ENCODE results near the gene ATP1B2.

Gene ATP1B2

GRCh38 chr17:7668482-7668881 lies 17.8 kb downstream of the ATP1B2 start:
- H3K4me3 ChIP-seq (ENCODE audit: low read depth, low read length): no peak overlapping the region
- TF ChIP-seq, protein P1, sequence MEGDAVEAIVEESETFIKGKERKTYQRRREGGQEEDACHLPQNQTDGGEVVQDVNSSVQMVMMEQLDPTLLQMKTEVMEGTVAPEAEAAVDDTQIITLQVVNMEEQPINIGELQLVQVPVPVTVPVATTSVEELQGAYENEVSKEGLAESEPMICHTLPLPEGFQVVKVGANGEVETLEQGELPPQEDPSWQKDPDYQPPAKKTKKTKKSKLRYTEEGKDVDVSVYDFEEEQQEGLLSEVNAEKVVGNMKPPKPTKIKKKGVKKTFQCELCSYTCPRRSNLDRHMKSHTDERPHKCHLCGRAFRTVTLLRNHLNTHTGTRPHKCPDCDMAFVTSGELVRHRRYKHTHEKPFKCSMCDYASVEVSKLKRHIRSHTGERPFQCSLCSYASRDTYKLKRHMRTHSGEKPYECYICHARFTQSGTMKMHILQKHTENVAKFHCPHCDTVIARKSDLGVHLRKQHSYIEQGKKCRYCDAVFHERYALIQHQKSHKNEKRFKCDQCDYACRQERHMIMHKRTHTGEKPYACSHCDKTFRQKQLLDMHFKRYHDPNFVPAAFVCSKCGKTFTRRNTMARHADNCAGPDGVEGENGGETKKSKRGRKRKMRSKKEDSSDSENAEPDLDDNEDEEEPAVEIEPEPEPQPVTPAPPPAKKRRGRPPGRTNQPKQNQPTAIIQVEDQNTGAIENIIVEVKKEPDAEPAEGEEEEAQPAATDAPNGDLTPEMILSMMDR (IDR thresholded peaks at IDR 0.05; ENCODE audit: low read depth, low read length): no peak

GRCh38 chr17:7673239-7673638 lies 22.5 kb downstream of the ATP1B2 start:
- H3K4me3 ChIP-seq (ENCODE audit: low read depth, low read length): no peak overlapping the region
- TF ChIP-seq, protein P1 (IDR thresholded peaks at IDR 0.05; ENCODE audit: low read depth, low read length): peak; percentile 27; the same call in 1 of the 2 replicates

- TF ChIP-seq, protein P1 (IDR thresholded peaks at IDR 0.05; ENCODE audit: low read depth, low read length): no peak
- no peak overlapping the region for H3K4me3 ChIP-seq (ENCODE audit: low read depth, low read length)
Observed at GRCh38 chr17:7674934-7675333, 24.2 kb downstream of the ATP1B2 start.

DNA sequence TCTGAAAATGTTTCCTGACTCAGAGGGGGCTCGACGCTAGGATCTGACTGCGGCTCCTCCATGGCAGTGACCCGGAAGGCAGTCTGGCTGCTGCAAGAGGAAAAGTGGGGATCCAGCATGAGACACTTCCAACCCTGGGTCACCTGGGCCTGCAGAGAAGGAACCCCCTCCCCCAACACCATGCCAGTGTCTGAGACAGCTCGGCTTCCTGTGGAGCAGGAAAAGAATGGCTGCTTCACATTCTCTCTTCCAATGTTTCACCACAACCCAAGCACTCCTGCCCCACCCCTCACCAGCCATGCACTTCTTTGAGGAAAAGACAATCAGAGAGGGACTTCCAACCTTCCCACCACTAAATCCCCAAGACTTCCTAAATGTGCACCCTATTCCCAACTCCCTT lies 25.8 kb downstream of the ATP1B2 start:
- no peak overlapping the region for H3K4me3 ChIP-seq (ENCODE audit: low read depth, low read length)
- TF ChIP-seq, protein P1 (IDR thresholded peaks at IDR 0.05; ENCODE audit: low read depth, low read length): no peak

GRCh38 chr17:7677388-7678067 lies 26.8 kb downstream of the ATP1B2 start:
- no peak overlapping the region for H3K4me3 ChIP-seq (ENCODE audit: low read depth, low read length)
- TF ChIP-seq, protein P1 (IDR thresholded peaks at IDR 0.05; ENCODE audit: low read depth, low read length): no peak

DNA sequence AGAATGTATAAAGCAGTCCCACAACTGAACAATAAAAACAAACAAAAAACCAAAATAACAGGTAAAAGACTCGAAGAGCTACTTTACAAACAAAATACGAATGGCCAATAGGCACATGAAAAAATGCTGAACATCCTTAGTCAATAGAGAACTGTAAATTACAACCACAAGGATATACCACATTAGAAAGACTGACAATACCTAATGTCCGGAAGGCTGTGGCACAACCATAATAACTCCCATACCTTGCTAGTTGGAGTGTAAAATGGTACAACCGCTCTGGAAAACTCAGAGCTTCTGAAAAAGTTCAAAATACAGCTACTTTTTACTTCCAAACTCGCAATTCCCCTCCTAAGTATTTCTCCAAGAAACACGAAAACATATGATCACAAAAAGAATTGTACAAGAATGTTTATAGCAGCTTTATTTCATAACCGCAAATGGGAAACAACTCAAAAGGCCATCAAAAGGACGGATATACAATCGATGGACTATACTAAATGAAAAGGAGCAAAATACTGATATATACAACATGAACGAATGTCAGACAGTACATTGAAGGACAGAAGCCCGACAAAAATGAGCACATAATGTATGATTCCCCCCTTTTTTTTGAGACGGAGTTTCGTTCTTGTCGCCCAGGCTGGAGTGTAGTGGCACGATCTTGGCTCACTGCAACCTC lies 34.3 kb downstream of the ATP1B2 start:
- H3K4me3 ChIP-seq (ENCODE audit: low read depth, low read length): peak overlapping the region; percentile 75
- TF ChIP-seq, protein P1 (IDR thresholded peaks at IDR 0.05; ENCODE audit: low read depth, low read length): no peak

DNA sequence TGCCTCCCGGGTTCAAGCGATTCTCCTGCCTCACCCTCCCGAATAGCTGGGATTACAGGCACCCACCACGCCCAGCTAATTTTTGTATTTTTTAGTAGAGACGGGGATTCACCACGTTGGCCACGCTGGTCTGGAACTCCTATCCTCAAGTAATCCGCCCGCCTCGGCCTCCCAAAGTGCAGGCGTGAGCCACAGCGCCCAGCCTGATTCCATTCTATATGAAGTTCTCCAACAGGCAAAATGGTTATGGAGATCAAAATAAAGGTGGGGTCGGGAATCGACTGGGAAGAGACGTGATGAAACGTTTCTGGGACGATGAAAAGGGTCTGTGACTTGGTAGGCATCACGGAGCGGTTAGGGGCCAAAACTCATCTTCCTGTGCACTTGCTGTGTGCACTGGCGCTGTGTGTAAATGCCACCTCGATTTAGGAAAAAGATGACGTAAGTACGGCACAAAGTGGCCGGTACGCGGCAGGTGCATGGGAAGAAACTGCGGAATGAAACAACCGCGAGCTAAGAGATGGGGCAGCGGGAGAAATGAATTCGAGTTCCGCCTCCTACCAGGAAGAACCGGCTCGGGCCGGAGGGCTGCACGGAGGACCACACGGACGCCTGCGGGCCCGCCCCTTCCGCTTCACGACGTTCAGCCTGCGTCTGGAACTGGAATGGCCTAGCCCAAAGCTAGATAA lies 35.0 kb downstream of the ATP1B2 start:
- H3K4me3 ChIP-seq (ENCODE audit: low read depth, low read length): peak overlapping the region; percentile 75
- TF ChIP-seq, protein P1 (IDR thresholded peaks at IDR 0.05; ENCODE audit: low read depth, low read length): no peak

All from WI38 (cell line).